NCI-H2171 treated with DMSO at 0.1 percent for 48 hours (cell line): ENCODE measurements around the gene AGO4.
"Not testable (repeated sequence)": the region's sequence is repeated elsewhere in the genome, so short reads cannot be mapped to it uniquely, and the experiment has no call there.

Experiments used
- DNase-seq: peaks from one replicate; lab custom pipeline; 2025; lab: John Stamatoyannopoulos, UW

Gene AGO4

GRCh38 chr1:35807614-35808449 lies at the start of gene AGO4:
Gene AGO4 (plus strand): TSS chr1:35808016. CDS start chr1:35808417, 401 bp downstream.
- peak; percentile 33 for DNase-seq

GRCh38 chr1:35762141-35762540 lies 45.7 kb upstream of the AGO4 start:
- no peak for DNase-seq

- DNase-seq: no peak
Measured at GRCh38 chr1:35763201-35763600, 44.6 kb upstream of the AGO4 start.

GRCh38 chr1:35764283-35764682 lies 43.5 kb upstream of the AGO4 start:
- no peak for DNase-seq

- no peak for DNase-seq
Measured at GRCh38 chr1:35768350-35769187, 39.2 kb upstream of the AGO4 start.

- DNase-seq: peak; percentile 89
Measured at GRCh38 chr1:35769188-35769758, 38.5 kb upstream of the AGO4 start.

- DNase-seq: no peak
Measured at GRCh38 chr1:35773711-35774110, 34.1 kb upstream of the AGO4 start.

- DNase-seq: not testable (repeated sequence)
Measured at GRCh38 chr1:35776172-35776571, 31.6 kb upstream of the AGO4 start.

DNA sequence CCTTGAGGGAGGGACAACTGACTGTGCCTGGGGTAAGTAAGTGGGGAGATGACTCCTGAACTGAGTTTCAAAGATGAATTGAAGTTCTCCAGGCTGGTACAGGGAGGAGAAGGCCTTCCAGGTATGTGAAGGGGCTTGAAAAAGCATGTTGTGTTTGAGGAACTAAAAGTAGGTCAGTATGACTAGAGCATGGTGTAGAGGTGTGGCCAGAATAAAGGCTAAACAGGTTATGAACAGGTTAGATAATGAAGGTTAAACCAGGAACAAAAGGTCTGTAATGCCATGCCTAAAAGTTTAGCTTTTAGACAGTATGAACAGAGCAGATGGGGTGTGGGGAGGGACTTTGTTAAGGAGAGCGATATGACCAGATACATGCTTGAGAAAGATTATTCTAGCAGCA lies 30.7 kb upstream of the AGO4 start:
- DNase-seq: no peak

- DNase-seq: no peak
Measured at GRCh38 chr1:35783055-35783583, 24.7 kb upstream of the AGO4 start.

- not testable (repeated sequence) for DNase-seq
Measured at GRCh38 chr1:35784364-35784763, 23.5 kb upstream of the AGO4 start.

- no peak for DNase-seq
Measured at GRCh38 chr1:35788139-35788538, 19.7 kb upstream of the AGO4 start.

- DNase-seq: no peak
Measured at GRCh38 chr1:35790670-35791069, 17.1 kb upstream of the AGO4 start.

DNA sequence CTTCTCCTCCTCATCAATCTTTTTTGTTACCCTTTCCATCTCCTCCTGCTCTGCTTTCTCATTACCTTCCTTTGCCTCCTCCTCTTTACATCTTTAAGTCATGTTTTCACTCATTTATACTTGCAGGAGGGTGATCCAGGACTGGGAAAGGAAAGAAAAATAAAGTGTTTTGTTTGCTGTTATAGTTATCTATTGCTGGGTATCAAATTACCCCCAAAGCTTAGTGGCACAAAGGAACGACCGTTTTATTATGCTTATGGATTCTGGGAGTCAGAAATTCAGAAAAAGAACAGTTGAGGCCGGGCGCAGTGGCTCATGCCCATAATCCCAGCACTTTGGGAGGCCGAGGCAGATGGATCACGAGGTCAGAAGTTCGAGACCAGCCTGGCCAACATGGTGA lies 12.5 kb upstream of the AGO4 start:
- DNase-seq: no peak

- no peak for DNase-seq
Measured at GRCh38 chr1:35797380-35797779, 10.4 kb upstream of the AGO4 start.

- DNase-seq: not testable (repeated sequence)
Measured at GRCh38 chr1:35798019-35798418, 9.8 kb upstream of the AGO4 start.

- DNase-seq: not testable (repeated sequence)
Measured at GRCh38 chr1:35800167-35800887, 7.5 kb upstream of the AGO4 start.

DNA sequence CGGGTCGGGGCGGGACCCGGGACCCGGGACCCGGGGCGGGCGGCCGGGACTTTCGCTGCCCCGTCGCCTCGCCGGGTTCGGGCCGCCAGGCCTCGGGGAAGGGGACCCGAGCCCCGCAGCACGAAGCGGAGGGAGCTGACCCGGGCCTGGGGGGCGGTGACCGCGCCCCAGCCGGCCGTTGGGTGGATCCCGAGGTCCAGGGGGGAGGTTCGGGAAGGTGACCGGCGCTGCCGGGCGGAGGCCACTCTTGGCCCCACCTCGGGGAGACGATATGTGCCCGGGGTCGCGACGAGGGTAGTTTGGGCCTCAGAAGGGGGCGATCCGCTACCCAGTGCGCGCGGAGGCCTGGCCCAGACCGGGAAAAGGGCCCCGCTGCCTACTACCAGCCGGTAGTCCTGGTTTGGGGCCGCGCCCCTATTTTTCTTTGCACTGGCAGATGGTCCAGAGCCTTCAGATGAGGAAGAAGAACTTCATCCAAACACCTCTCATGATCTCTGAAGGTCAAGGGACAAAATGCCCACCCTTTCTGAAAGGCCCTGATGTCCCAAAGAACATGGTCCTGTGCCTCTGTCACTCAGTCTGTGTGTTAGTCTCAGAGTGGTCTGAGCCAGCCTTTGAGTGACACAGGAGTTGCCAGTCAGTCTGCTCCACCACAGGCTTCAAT lies 766 bp downstream of the AGO4 start:
- no peak for DNase-seq

DNA sequence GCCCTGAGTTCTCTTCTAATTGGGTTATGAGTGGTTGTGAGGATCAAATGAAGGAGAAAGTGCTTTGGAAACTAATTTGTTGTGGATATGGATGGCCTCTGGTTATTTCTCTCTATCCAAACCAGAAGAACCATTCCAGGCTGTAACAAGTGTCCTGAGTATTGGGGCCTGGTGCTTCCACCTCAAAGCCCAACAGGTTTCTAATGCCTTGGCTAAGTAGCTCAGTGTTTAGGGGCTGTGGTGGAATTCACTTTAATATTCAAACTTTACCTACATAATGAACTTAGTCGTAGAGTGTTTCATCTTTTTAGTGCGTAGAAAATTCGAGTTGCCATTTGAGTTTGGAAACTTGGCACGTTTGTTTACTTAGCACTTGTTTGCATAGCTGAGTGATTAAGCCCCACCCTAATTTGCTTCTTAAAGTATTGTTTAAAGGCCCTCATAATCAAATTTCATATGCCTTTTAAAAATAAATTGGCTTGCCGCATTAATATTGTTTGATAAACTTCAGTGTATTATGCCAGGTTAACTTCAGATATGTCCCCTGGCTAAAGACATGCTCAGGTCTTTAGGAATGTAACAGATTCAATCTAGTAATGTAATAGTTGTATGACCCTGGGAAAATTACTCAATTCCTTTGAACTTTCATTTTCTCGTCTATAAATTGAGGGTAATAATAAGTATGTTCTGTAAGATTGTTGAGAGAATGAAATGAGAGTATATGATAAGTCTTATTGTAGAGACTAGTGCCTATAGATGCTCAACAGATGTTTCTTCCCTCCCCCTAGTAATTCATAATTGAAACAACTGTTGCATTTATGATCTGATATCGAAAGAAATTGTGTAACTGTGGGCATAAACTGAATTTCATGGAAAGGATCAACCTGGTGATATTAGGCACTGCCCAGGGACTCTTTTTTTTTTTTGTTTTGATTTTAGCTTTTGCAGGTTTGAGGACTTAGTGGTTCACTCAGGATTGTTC lies 1.6 kb downstream of the AGO4 start:
- no peak for DNase-seq
